OCI-LY1 (cell line): ENCODE results near the gene MYZAP.

Experiments used
- H2AFZ ChIP-seq: fragments of 200-600 bp; sonication (generic), shearing (Covaris generic); 2 replicates; pipeline ENCODE4 v1.6.0; 2014; ENCODE audit warnings: antibody characterized with exemption, mild to moderate bottlenecking, low read length
- H3F3A ChIP-seq: fragments of 200-600 bp; sonication (generic), shearing (Covaris generic); 2 replicates; pipeline ENCODE4 v1.6.0; 2014; ENCODE audit warnings: mild to moderate bottlenecking, antibody characterized with exemption, low read length, moderate library complexity; ENCODE audit not compliant: insufficient read depth
- H3K27ac ChIP-seq: fragments of 200-600 bp; sonication (generic); 2 replicates; pipeline ENCODE4 v1.5.1; 2014; ENCODE audit warnings: low read length, mixed run types, mild to moderate bottlenecking, low read depth; ENCODE audit not compliant: poor library complexity, severe bottlenecking
- H3K27me3 ChIP-seq: fragments of 200-600 bp; sonication (generic); 2 replicates; pipeline ENCODE4 v1.6.0; 2014; ENCODE audit warnings: antibody characterized with exemption, mild to moderate bottlenecking, low read length, moderate library complexity; ENCODE audit not compliant: insufficient read depth
- H3K36me3 ChIP-seq: fragments of 200-600 bp; sonication (generic); 2 replicates; pipeline ENCODE4 v1.6.1; 2014; ENCODE audit warnings: mild to moderate bottlenecking, antibody characterized with exemption, low read length, moderate library complexity, mixed read lengths; ENCODE audit not compliant: insufficient read depth
- H3K4me1 ChIP-seq: fragments of 200-600 bp; sonication (generic); 2 replicates; pipeline ENCODE4 v1.5.1; 2014; ENCODE audit warnings: mild to moderate bottlenecking, low read length, moderate library complexity; ENCODE audit not compliant: insufficient read depth, severe bottlenecking
- H3K4me2 ChIP-seq: fragments of 200-600 bp; sonication (generic), shearing (Covaris generic); 2 replicates; pipeline ENCODE4 v1.6.1; 2014; ENCODE audit warnings: low read length
- H3K4me3 ChIP-seq: fragments of 200-600 bp; sonication (generic); 2 replicates; pipeline ENCODE4 v1.5.1; 2014; ENCODE audit warnings: low read length, low read depth, mild to moderate bottlenecking, mixed read lengths; ENCODE audit not compliant: poor library complexity, severe bottlenecking
- H3K79me2 ChIP-seq: fragments of 200-600 bp; shearing (Covaris generic); 2 replicates; pipeline ENCODE4 v1.6.1; 2016; ENCODE audit warnings: mixed run types, low read length, mixed read lengths; ENCODE audit not compliant: insufficient read depth
- H3K9ac ChIP-seq: fragments of 200-600 bp; sonication (generic), shearing (Covaris generic); 2 replicates; pipeline ENCODE4 v1.6.1; 2014; ENCODE audit warnings: mild to moderate bottlenecking, low read length, mixed read lengths
- H3K9me2 ChIP-seq: fragments of 200-600 bp; sonication (generic), shearing (Covaris generic); 2 replicates; pipeline ENCODE4 v1.6.1; 2014; ENCODE audit warnings: low read depth, mild to moderate bottlenecking, low read length, mixed read lengths
- H3K9me3 ChIP-seq: fragments of 200-600 bp; shearing (Covaris generic); 2 replicates; pipeline ENCODE4 v1.6.1; 2014; ENCODE audit warnings: low read length, mixed read lengths
- H4K20me1 ChIP-seq: fragments of 200-600 bp; sonication (generic), shearing (Covaris generic); 2 replicates; pipeline ENCODE4 v1.6.0; 2016; ENCODE audit warnings: mild to moderate bottlenecking, low read length; ENCODE audit not compliant: insufficient read depth
- CTCF ChIP-seq: fragments of 200-600 bp; sonication (generic), shearing (Covaris generic); IDR thresholded peaks from 2 replicates; pipeline ENCODE4 v1.5.1; 2017; ENCODE audit warnings: mild to moderate bottlenecking, antibody characterized with exemption, low read length, moderate library complexity, mixed read lengths
- EZH2 ChIP-seq: fragments of 200-600 bp; sonication (generic), shearing (Covaris generic); IDR thresholded peaks from 2 replicates; pipeline ENCODE4 v1.8.0; 2017; ENCODE audit warnings: borderline replicate concordance, mixed run types, mild to moderate bottlenecking, antibody characterized with exemption, low read length, moderate library complexity, mixed read lengths

MYZAP gene

GRCh38 chr15:57583282-57583681, 8.4 kb upstream of the MYZAP start:
- Histone ChIP-seq H3K4me3 (no peak overlapping the region), H3K27me3 (no peaks in the 10 kb centered on the region), H3K4me2 (no peak overlapping the region), H2AFZ (no peak overlapping the region), H3K9me2 (no peaks in the 10 kb centered on the region), H3K9ac (no peak overlapping the region), H3K36me3 (no peaks in the 10 kb centered on the region), H3K4me1 (no peaks in the 10 kb centered on the region), H3K79me2 (no peaks in the 10 kb centered on the region), H4K20me1 (no peaks in the 10 kb centered on the region), H3K27ac (no peak overlapping the region), H3F3A (no peaks in the 10 kb centered on the region), H3K9me3 (no peaks in the 10 kb centered on the region)
- TF ChIP-seq CTCF, result no peak

GRCh38 chr15:57583720-57584119, 8.0 kb upstream of the MYZAP start:
- H2AFZ ChIP-seq, result no peak overlapping the region
- H3K9me2 ChIP-seq, result no peaks in the 10 kb centered on the region
- H3K4me2 ChIP-seq, result no peak overlapping the region
- TF ChIP-seq CTCF, result no peak
- no peak for TF ChIP-seq EZH2
- H3K27me3 ChIP-seq, result no peaks in the 10 kb centered on the region
- H3K4me1 ChIP-seq, result no peaks in the 10 kb centered on the region
- H3F3A ChIP-seq, result no peaks in the 10 kb centered on the region
- no peak overlapping the region for H3K4me3 ChIP-seq
- H3K9ac ChIP-seq, result no peak overlapping the region
- no peak overlapping the region for H3K27ac ChIP-seq
- H3K79me2 ChIP-seq, result no peaks in the 10 kb centered on the region
- H4K20me1 ChIP-seq, result no peaks in the 10 kb centered on the region
- H3K36me3 ChIP-seq, result no peaks in the 10 kb centered on the region
- H3K9me3 ChIP-seq, result no peaks in the 10 kb centered on the region

GRCh38 chr15:57586661-57587424, 4.9 kb upstream of the MYZAP start:
- H3K27me3 ChIP-seq, result no peaks in the 10 kb centered on the region
- H3K9me2 ChIP-seq, result no peaks in the 10 kb centered on the region
- H3K9ac ChIP-seq, result no peak overlapping the region
- no peaks in the 10 kb centered on the region for H3K9me3 ChIP-seq
- no peak overlapping the region for H3K27ac ChIP-seq
- H3F3A ChIP-seq, result no peaks in the 10 kb centered on the region
- H4K20me1 ChIP-seq, result no peaks in the 10 kb centered on the region
- no peaks in the 10 kb centered on the region for H3K36me3 ChIP-seq
- no peak overlapping the region for H3K4me3 ChIP-seq
- H3K79me2 ChIP-seq, result no peaks in the 10 kb centered on the region
- no peak overlapping the region for H3K4me2 ChIP-seq
- no peak for TF ChIP-seq EZH2
- no peak overlapping the region for H2AFZ ChIP-seq
- H3K4me1 ChIP-seq, result no peaks in the 10 kb centered on the region

- H3K4me3 ChIP-seq, result no peak overlapping the region
- no peak for TF ChIP-seq EZH2
- no peak for TF ChIP-seq CTCF
- H3K4me1 ChIP-seq, result no peaks in the 10 kb centered on the region
- no peaks in the 10 kb centered on the region for H3K79me2 ChIP-seq
- no peak overlapping the region for H3K9ac ChIP-seq
- H2AFZ ChIP-seq, result no peak overlapping the region
- no peaks in the 10 kb centered on the region for H3K9me2 ChIP-seq
- H3K36me3 ChIP-seq, result no peaks in the 10 kb centered on the region
- H3F3A ChIP-seq, result no peaks in the 10 kb centered on the region
- no peak overlapping the region for H3K4me2 ChIP-seq
- no peaks in the 10 kb centered on the region for H3K9me3 ChIP-seq
- H3K27ac ChIP-seq, result no peak overlapping the region
- no peaks in the 10 kb centered on the region for H3K27me3 ChIP-seq
- H4K20me1 ChIP-seq, result no peaks in the 10 kb centered on the region
Observed at GRCh38 chr15:57589281-57589680, 2.4 kb upstream of the MYZAP start.
